WTC11 (cell line): Measurements from ENCODE around the gene S100P. TPM values are rescaled to one million over a fixed set of nuclear protein-coding genes. Genes with fewer than 3 reads are reported as not detected.

ENCODE experiments used
- ATAC-seq: fragments of 200-7000 bp; cut with Tn5 transposase; 2 replicates; pipeline ENCODE4 v1.10.0; 2021; ENCODE audit warnings: mild to moderate bottlenecking, moderate library complexity
- CTCF ChIA-PET: fragments of 300-600 bp; sonication (Branson Sonifier 250); formaldehyde crosslinking; loops from one replicate; lab custom pipeline; 2021; ENCODE audit warnings: antibody characterized with exemption; lab: Charles Lee
- POLR2A ChIA-PET: fragments of 350-600 bp; sonication (Branson Sonifier 250); formaldehyde crosslinking; loops from one replicate; lab custom pipeline; 2021; ENCODE audit warnings: antibody characterized with exemption; lab: Charles Lee
- DNase-seq: peaks from one replicate; pipeline ENCODE4 v3.0.0; 2021; ENCODE audit warnings: low spot score
- H3K27ac Mint-ChIP-seq: 2 replicates; pipeline ENCODE4 v1.8.0; 2021; ENCODE audit warnings: mixed read lengths
- H3K27me3 Mint-ChIP-seq: 2 replicates; pipeline ENCODE4 v1.8.0; 2021; ENCODE audit warnings: low read depth, mild to moderate bottlenecking, moderate library complexity, mixed read lengths
- H3K36me3 Mint-ChIP-seq: 2 replicates; pipeline ENCODE4 v1.8.0; 2021; ENCODE audit warnings: mixed read lengths
- H3K4me1 Mint-ChIP-seq: 2 replicates; pipeline ENCODE4 v1.8.0; 2022; ENCODE audit warnings: mixed read lengths
- H3K4me3 Mint-ChIP-seq: 2 replicates; pipeline ENCODE4 v1.8.0; 2021; ENCODE audit warnings: mild to moderate bottlenecking, moderate library complexity, mixed read lengths
- H3K9me3 Mint-ChIP-seq: 2 replicates; pipeline ENCODE4 v1.8.0; 2021; ENCODE audit warnings: mixed read lengths
- ARID4B ChIP-seq: sonication (generic); formaldehyde crosslinking; IDR thresholded peaks from 2 replicates; pipeline ENCODE4 v1.8.0; 2023; ENCODE audit warnings: missing genetic modification reagents, mild to moderate bottlenecking, borderline replicate concordance
- ATF3 ChIP-seq: sonication (generic); formaldehyde crosslinking; conservative IDR thresholded peaks from 2 replicates; pipeline ENCODE4 v1.8.1; 2022; ENCODE audit warnings: mild to moderate bottlenecking, missing genetic modification reagents
- E2F1 ChIP-seq: sonication (generic); formaldehyde crosslinking; IDR thresholded peaks from 2 replicates; pipeline ENCODE4 v1.8.0; 2022; ENCODE audit warnings: mild to moderate bottlenecking, missing genetic modification reagents
- FOXP4 ChIP-seq: sonication (generic); formaldehyde crosslinking; IDR thresholded peaks from 2 replicates; pipeline ENCODE4 v1.8.0; 2022; ENCODE audit warnings: mild to moderate bottlenecking, missing genetic modification reagents
- HMGXB4 ChIP-seq: sonication (generic); formaldehyde crosslinking; IDR thresholded peaks from 2 replicates; pipeline ENCODE4 v1.8.1; 2023; ENCODE audit warnings: mild to moderate bottlenecking, moderate library complexity, missing genetic modification reagents
- IRF1 ChIP-seq: sonication (generic); formaldehyde crosslinking; IDR thresholded peaks from 2 replicates; pipeline ENCODE4 v1.8.0; 2023; ENCODE audit warnings: missing genetic modification reagents
- IRF2 ChIP-seq: sonication (generic); formaldehyde crosslinking; IDR thresholded peaks from 2 replicates; pipeline ENCODE4 v1.8.0; 2022; ENCODE audit warnings: low read depth, missing genetic modification reagents, borderline replicate concordance
- PRRX2 ChIP-seq: fragments of 250-450 bp; sonication (Bioruptor Pico); IDR thresholded peaks from 2 replicates; pipeline ENCODE4 v1.8.0; 2021; ENCODE audit warnings: mild to moderate bottlenecking
- RORB ChIP-seq: fragments of 250-450 bp; sonication (Bioruptor Pico); IDR thresholded peaks from 2 replicates; pipeline ENCODE4 v1.9.0; 2021; ENCODE audit warnings: mild to moderate bottlenecking
- SMAD4 ChIP-seq: sonication (generic); formaldehyde crosslinking; IDR thresholded peaks from 2 replicates; pipeline ENCODE4 v1.8.0; 2022; ENCODE audit warnings: mild to moderate bottlenecking, missing genetic modification reagents
- SOX15 ChIP-seq: fragments of 250-450 bp; sonication (Bioruptor Pico); IDR thresholded peaks from 2 replicates; pipeline ENCODE4 v1.9.0; 2021; ENCODE audit warnings: mild to moderate bottlenecking
- STAT6 ChIP-seq: sonication (generic); formaldehyde crosslinking; conservative IDR thresholded peaks from 2 replicates; pipeline ENCODE4 v1.8.1; 2023; ENCODE audit warnings: mild to moderate bottlenecking, low read depth, missing genetic modification reagents, moderate library complexity
- TEAD4 ChIP-seq: sonication (generic); formaldehyde crosslinking; IDR thresholded peaks from 2 replicates; pipeline ENCODE4 v1.8.0; 2022; ENCODE audit warnings: mild to moderate bottlenecking, missing genetic modification reagents
- USF1 ChIP-seq: sonication (generic); formaldehyde crosslinking; IDR thresholded peaks from 2 replicates; pipeline ENCODE4 v1.8.0; 2022; ENCODE audit warnings: mild to moderate bottlenecking, missing genetic modification reagents
- ZNF263 ChIP-seq: sonication (generic); formaldehyde crosslinking; IDR thresholded peaks from 2 replicates; pipeline ENCODE4 v1.8.1; 2022; ENCODE audit warnings: low read depth, mild to moderate bottlenecking, moderate library complexity, missing genetic modification reagents
- ZNF317 ChIP-seq: sonication (generic); formaldehyde crosslinking; IDR thresholded peaks from 2 replicates; pipeline ENCODE4 v1.8.1; 2023; ENCODE audit warnings: low read depth, mild to moderate bottlenecking, moderate library complexity, missing genetic modification reagents, borderline replicate concordance
- ZNF425 ChIP-seq: fragments of 250-450 bp; sonication (Bioruptor Pico); conservative IDR thresholded peaks from 2 replicates; pipeline ENCODE4 v1.9.0; 2021; ENCODE audit warnings: mild to moderate bottlenecking
- total RNA-seq: library from RNA; stranded (reverse); gene quantifications from 3 replicates; pipeline ENCODE4 v1.2.3, GENCODE V29; 2021

The S100P gene
- total RNA-seq, 1 experiment from 2014 or later, result not detected

GRCh38 chr4:6671648-6672047, 22.0 kb upstream of the S100P start:
- Mint-ChIP-seq H3K9me3 (peaks cover 3% of the 10 kb centered on the region; the same call in 1 of the 2 replicates), H3K4me1 (peaks cover 25% of the 10 kb centered on the region), H3K27ac (no peak overlapping the region), H3K36me3 (peaks cover 19% of the 10 kb centered on the region), H3K4me3 (no peak overlapping the region), H3K27me3 (peaks cover 35% of the 10 kb centered on the region)
- TF ChIP-seq PRRX2 (CRISPR knock-in tag), result no peak
- no peak for TF ChIP-seq STAT6 (CRISPR knock-in tag)
- TF ChIP-seq USF1 (CRISPR knock-in tag), result no peak
- TF ChIP-seq TEAD4 (CRISPR knock-in tag), result no peak
- TF ChIP-seq ZNF263 (CRISPR knock-in tag), result no peak
- TF ChIP-seq IRF2 (CRISPR knock-in tag), result no peak
- TF ChIP-seq ARID4B, result no peak
- no peak for TF ChIP-seq FOXP4 (CRISPR knock-in tag)
- no peak for TF ChIP-seq HMGXB4 (CRISPR knock-in tag)
- POLR2A ChIA-PET, result no interaction called here
- CTCF ChIA-PET, result interaction anchor here (4.6 kb wide), 1 partner anchor 8 kb away, joined by 56 read pairs; no protein-coding TSS in a partner anchor
- ATAC-seq (no peak), DNase-seq (no peak)

- Mint-ChIP-seq H3K27ac (no peak overlapping the region), H3K9me3 (peaks cover 3% of the 10 kb centered on the region; the same call in 1 of the 2 replicates), H3K4me1 (peaks cover 30% of the 10 kb centered on the region), H3K27me3 (peaks cover 35% of the 10 kb centered on the region), H3K36me3 (peaks cover 21% of the 10 kb centered on the region), H3K4me3 (no peak overlapping the region)
- ChIA-PET CTCF (interaction anchor here (0.8 to 4.6 kb wide), 3 partner anchors 9 to 29 kb away, joined by 3 to 56 read pairs (median 21); no protein-coding TSS in a partner anchor), POLR2A (interaction anchor here (2.6 kb wide), 1 partner anchor 32 kb away, joined by 8 read pairs; the partner anchor contains the start of gene MRFAP1)
- no peak for DNase-seq
- ATAC-seq, result no peak
- no peak for TF ChIP-seq ATF3 (CRISPR knock-in tag)
- TF ChIP-seq IRF2 (CRISPR knock-in tag), result no peak
- TF ChIP-seq RORB, result no peak
- TF ChIP-seq SMAD4, result no peak
- no peak for TF ChIP-seq ZNF317 (CRISPR knock-in tag)
- TF ChIP-seq ZNF425 (CRISPR knock-in tag), result no peak
- no peak for TF ChIP-seq SOX15 (CRISPR knock-in tag)
- no peak for TF ChIP-seq IRF1 (CRISPR knock-in tag)
- no peak for TF ChIP-seq E2F1 (CRISPR knock-in tag)
These were observed 21.5 kb upstream of the S100P start for GRCh38 chr4:6672131-6672530.
